GM12878 (cell line): ENCODE results near the gene FBXL12. TPM values are rescaled to one million over a fixed set of nuclear protein-coding genes. Genes with fewer than 3 reads are reported as not detected.

Experiments used
- ATF3 ChIP-seq: IDR thresholded peaks from 2 replicates; pipeline ENCODE4 v1.6.1; 2011; ENCODE audit warnings: low read depth, mild to moderate bottlenecking, low read length, moderate library complexity, borderline replicate concordance; ENCODE audit errors: extremely low read depth
- CBX3 ChIP-seq: fragments of 200-600 bp; sonication (generic); IDR thresholded peaks from 2 replicates; pipeline ENCODE4 v1.6.1; 2016; ENCODE audit warnings: low read depth, borderline replicate concordance
- CEBPB ChIP-seq, 2 experiments: fragments of 150-350 bp in 1 of 2; IDR thresholded peaks; 2 replicates each; pipeline ENCODE4 v1.6.1; 2012 to 2014; ENCODE audit warnings: low read depth in 2 of 2, low read length in 2 of 2, borderline replicate concordance in 1 of 2, inconsistent platforms in 1 of 2
- CREB1 ChIP-seq: IDR thresholded peaks from 2 replicates; pipeline ENCODE4 v1.6.1; 2012; ENCODE audit warnings: low read depth, mild to moderate bottlenecking, inconsistent platforms
- EP300 ChIP-seq, 2 experiments: fragments of 150-350 bp in 1 of 2; IDR thresholded peaks; 2 replicates each; pipeline ENCODE4 v1.6.1; 2011 to 2012; ENCODE audit warnings: low read depth in 2 of 2, low read length in 2 of 2, borderline replicate concordance in 1 of 2, improper control_type of control experiment in 1 of 2, inconsistent platforms in 1 of 2; ENCODE audit not compliant: control insufficient read depth in 1 of 2
- ESRRA ChIP-seq: IDR thresholded peaks from 2 replicates; pipeline ENCODE4 v1.6.1; 2012; ENCODE audit warnings: mild to moderate bottlenecking, low read length, improper control_type of control experiment
- FOS ChIP-seq: IDR thresholded peaks from 3 replicates; pipeline ENCODE4 v1.6.1; 2011; ENCODE audit warnings: borderline replicate concordance; ENCODE audit not compliant: insufficient read length; ENCODE audit errors: extremely low read depth
- HCFC1 ChIP-seq: fragments of 150-350 bp; IDR thresholded peaks from 2 replicates; pipeline ENCODE4 v1.6.1; 2014; ENCODE audit warnings: low read length
- HDGF ChIP-seq: fragments of 450-650 bp; IDR thresholded peaks from 2 replicates; pipeline ENCODE4 v1.6.1; 2016; ENCODE audit warnings: antibody characterized with exemption
- JUND ChIP-seq: IDR thresholded peaks from 2 replicates; pipeline ENCODE4 v1.6.1; 2012; ENCODE audit warnings: low read depth, mild to moderate bottlenecking, low read length, improper control_type of control experiment, moderate library complexity
- MYC ChIP-seq: IDR thresholded peaks from 2 replicates; pipeline ENCODE4 v1.6.1; 2011; ENCODE audit warnings: mild to moderate bottlenecking, low read length, moderate library complexity, inconsistent platforms; ENCODE audit not compliant: insufficient read depth, insufficient replicate concordance, insufficient read length, severe bottlenecking
- PKNOX1 ChIP-seq: fragments of 450-650 bp; IDR thresholded peaks from 2 replicates; pipeline ENCODE4 v1.6.1; 2016; ENCODE audit warnings: mild to moderate bottlenecking
- POLR2A ChIP-seq: IDR thresholded peaks from 2 replicates; pipeline ENCODE4 v1.6.1; 2011; ENCODE audit warnings: low read depth, mild to moderate bottlenecking, low read length
- SPI1 ChIP-seq: IDR thresholded peaks from 2 replicates; pipeline ENCODE4 v1.6.1; 2011; ENCODE audit warnings: low read depth, mild to moderate bottlenecking, low read length, moderate library complexity, borderline replicate concordance; ENCODE audit not compliant: insufficient read depth
- SREBF1 ChIP-seq: IDR thresholded peaks from 2 replicates; pipeline ENCODE4 v1.6.1; 2012; ENCODE audit warnings: mild to moderate bottlenecking, low read length
- SRF ChIP-seq, 2 experiments: IDR thresholded peaks; 2 replicates each; pipeline ENCODE4 v1.6.1; 2011; ENCODE audit warnings: low read depth in 2 of 2, low read length in 2 of 2, mild to moderate bottlenecking in 1 of 2, moderate library complexity in 1 of 2
- STAT3 ChIP-seq: IDR thresholded peaks from 2 replicates; pipeline ENCODE4 v1.6.1; 2011; ENCODE audit warnings: low read depth, low read length, improper control_type of control experiment
- TARDBP ChIP-seq: IDR thresholded peaks from 2 replicates; pipeline ENCODE4 v1.6.1; 2016; ENCODE audit warnings: borderline replicate concordance
- TCF12 ChIP-seq: IDR thresholded peaks from 2 replicates; pipeline ENCODE4 v1.6.1; 2011; ENCODE audit warnings: low read depth, mild to moderate bottlenecking, low read length
- YBX1 ChIP-seq: fragments of 450-650 bp; IDR thresholded peaks from 2 replicates; pipeline ENCODE4 v1.6.1; 2016; ENCODE audit warnings: antibody characterized with exemption
- ZBTB33 ChIP-seq: fragments of 450-650 bp; IDR thresholded peaks from 2 replicates; pipeline ENCODE4 v1.6.1; 2017; ENCODE audit warnings: mild to moderate bottlenecking
- ZNF217 ChIP-seq: fragments of 450-650 bp; IDR thresholded peaks from 2 replicates; pipeline ENCODE4 v1.6.1; 2017; ENCODE audit warnings: antibody characterized with exemption, mild to moderate bottlenecking
- polyA plus RNA-seq, 11 experiments: library from polyadenylated mRNA; depleted of rRNA in 4 of 11; unstranded in 6 of 11; stranded (reverse) in 5 of 11; fragments of >200 nt; fragmentation: Nextera tagmentation in 4 of 11; fragmentation: Illumina TruSeq in 1 of 11; extraction: Ambion mirVana in 4 of 11; extraction: Trizol in 1 of 11; gene quantifications; 1 replicate in 1 of 11; 2 replicates in 10 of 11; pipeline versions ENCODE4 v1.2.1 to v1.2.3, GENCODE V29; 2011 to 2016; ENCODE audit warnings: inconsistent platforms in 2 of 11, missing spikeins in 2 of 11, low read depth in 1 of 11
- total RNA-seq, 4 experiments: library from RNA; depleted of rRNA in 3 of 4; stranded (reverse); fragments of >200 nt in 3 of 4; fragmentation: Illumina TruSeq in 1 of 4; extraction: Trizol in 1 of 4; gene quantifications; 2 replicates each; pipeline versions ENCODE4 v1.2.1 to v1.2.3, GENCODE V29; 2013 to 2021
- TF ChIP-seq, protein P1 (sequence below): fragments of 150-350 bp; IDR thresholded peaks from 2 replicates; pipeline ENCODE4 v1.6.1; 2014; ENCODE audit warnings: mild to moderate bottlenecking, low read depth, low read length
- TF ChIP-seq, protein P2 (sequence below): IDR thresholded peaks from 2 replicates; pipeline ENCODE4 v1.6.1; 2011; ENCODE audit warnings: mild to moderate bottlenecking, low read depth, low read length, moderate library complexity; ENCODE audit not compliant: insufficient replicate concordance

The FBXL12 gene
- total and polyA plus RNA-seq, 10 of the 15 experiments (the other 5 are each of a cell fraction or from before 2014, with no cell fraction given): 1.4 to 40.0 (median 23.2) TPM

GRCh38 chr19:9827289-9828238 is 8.7 kb upstream of the FBXL12 start, which contains the start of gene UBL5 (continued):
- TF ChIP-seq ESRRA (no peak), HDGF (0 out of 2 replicates have a peak, but pooled peaks have one; percentile 53), HCFC1 (peak; percentile 71), ATF3 (no peak), SRF (IDR thresholded peaks at IDR 0.05; ENCODE audit: low read depth in 2 of 2, low read length in 2 of 2) (no peak), TCF12 (peak; percentile 56; the same call in 1 of the 2 replicates), MYC (no peak), ZNF217 (no peak), POLR2A (peak; percentile 98), PKNOX1 (peak; percentile 71), FOS (no peak), SREBF1 (no peak), CREB1 (peak; percentile 18; the same call in 1 of the 2 replicates), CBX3 (no peak), EP300 (IDR thresholded peaks at IDR 0.05; ENCODE audit: borderline replicate concordance in 1 of 2, control insufficient read depth in 1 of 2, low read depth in 2 of 2, low read length in 2 of 2) (peak in 1 of 2 experiments; percentile 55; a peak in 1 of 4 replicates), STAT3 (no peak), SPI1 (no peak), YBX1 (no peak), CEBPB (IDR thresholded peaks at IDR 0.05; ENCODE audit: borderline replicate concordance in 1 of 2, low read depth in 2 of 2, low read length in 2 of 2) (no peak), ZBTB33 (no peak), TARDBP (peak; percentile 78), JUND (no peak)
- TF ChIP-seq, protein P1, sequence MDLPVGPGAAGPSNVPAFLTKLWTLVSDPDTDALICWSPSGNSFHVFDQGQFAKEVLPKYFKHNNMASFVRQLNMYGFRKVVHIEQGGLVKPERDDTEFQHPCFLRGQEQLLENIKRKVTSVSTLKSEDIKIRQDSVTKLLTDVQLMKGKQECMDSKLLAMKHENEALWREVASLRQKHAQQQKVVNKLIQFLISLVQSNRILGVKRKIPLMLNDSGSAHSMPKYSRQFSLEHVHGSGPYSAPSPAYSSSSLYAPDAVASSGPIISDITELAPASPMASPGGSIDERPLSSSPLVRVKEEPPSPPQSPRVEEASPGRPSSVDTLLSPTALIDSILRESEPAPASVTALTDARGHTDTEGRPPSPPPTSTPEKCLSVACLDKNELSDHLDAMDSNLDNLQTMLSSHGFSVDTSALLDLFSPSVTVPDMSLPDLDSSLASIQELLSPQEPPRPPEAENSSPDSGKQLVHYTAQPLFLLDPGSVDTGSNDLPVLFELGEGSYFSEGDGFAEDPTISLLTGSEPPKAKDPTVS: no peak
- TF ChIP-seq, protein P2, sequence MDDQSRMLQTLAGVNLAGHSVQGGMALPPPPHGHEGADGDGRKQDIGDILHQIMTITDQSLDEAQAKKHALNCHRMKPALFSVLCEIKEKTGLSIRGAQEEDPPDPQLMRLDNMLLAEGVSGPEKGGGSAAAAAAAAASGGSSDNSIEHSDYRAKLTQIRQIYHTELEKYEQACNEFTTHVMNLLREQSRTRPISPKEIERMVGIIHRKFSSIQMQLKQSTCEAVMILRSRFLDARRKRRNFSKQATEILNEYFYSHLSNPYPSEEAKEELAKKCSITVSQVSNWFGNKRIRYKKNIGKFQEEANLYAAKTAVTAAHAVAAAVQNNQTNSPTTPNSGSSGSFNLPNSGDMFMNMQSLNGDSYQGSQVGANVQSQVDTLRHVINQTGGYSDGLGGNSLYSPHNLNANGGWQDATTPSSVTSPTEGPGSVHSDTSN: no peak
